ENCODE measurements around the gene MEIS1.

MEIS1 gene

GRCh38 chr2:66587216-66587615 is 152.3 kb downstream of the MEIS1 start:
- peak; percentile 11 for DNase-seq

DNA sequence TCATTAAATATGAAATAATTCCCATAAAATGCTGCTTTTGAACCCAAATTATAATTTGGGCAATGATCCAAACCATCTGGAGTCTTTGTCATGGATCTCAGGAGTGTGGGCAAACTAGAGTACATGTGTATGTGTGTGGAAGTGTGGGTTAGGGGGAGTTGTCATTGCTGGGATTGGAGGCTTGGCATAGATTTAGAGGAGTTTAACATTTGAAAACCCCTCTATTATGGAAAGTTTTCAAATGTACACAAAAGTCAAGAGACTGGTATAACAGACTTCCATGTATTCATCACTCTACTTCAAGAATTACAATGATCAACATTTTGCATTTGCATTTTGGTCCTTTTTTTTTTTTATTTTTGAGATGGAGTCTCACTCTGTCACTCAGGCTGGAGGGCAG is 159.1 kb downstream of the MEIS1 start:
- DNase-seq, result no peak

DNA sequence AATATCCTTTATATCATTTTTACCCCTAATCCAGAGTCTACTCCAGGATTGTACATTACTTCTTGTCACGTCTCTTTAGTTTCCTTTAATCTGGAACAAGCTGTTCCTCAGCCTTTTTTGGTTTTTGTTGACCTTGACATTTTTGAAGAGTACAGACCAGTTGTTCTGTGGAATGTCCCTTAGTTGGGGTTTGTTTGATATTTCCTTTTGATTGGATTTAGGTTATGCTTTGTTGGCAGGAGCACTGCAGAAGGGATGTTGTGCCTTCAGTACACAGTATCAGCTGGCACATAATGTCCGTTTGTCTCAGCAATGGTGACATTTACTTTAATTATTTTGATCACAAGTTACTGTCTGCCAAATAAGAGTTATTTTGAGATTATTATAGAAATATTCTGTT is 160.6 kb downstream of the MEIS1 start:
- no peak for DNase-seq

GRCh38 chr2:66596256-66596655 is 161.3 kb downstream of the MEIS1 start:
- DNase-seq, result no peak

DNA sequence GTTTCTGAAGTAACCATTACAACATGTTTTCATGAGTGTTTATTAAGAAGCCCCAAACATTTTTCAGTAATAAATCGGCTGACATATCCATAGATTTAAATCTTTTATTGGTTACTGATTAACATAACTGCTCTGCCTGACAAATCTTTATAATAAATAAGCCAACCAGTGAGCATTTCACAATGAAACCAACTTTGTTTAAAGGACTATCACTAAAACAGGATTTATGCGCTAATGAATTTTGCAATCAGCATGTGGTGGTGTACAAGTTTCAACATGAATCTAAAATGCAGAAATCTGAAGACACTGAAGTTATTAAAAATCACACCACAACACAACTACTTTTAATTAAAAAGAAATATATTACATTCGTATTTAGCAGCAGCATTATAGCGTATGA is 166.7 kb downstream of the MEIS1 start:
- no peak for DNase-seq

GRCh38 chr2:66602341-66602740 is 167.4 kb downstream of the MEIS1 start:
- no peak for DNase-seq

GRCh38 chr2:66604326-66604725 is 169.4 kb downstream of the MEIS1 start:
- DNase-seq, result no peak

DNA sequence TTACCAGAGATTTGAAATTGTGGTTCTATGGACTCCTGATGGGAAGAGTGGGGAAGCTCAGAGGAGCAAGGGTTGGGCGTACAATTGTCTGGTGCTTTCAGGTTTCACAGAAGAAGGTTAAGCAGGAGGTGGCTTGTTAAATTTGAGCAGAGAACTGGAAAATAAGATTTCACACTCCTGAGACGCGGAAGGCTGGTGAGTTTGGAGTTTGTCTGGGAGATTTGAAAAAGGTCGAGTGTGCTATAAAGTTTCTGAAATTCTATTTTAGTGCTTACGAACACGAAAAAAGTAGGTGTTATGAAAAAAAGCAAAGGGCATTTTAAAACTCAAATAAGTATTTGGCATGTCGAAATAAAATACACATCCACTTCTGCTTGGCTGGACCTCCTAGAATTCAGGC is 170.1 kb downstream of the MEIS1 start:
- DNase-seq, result no peak

DNA sequence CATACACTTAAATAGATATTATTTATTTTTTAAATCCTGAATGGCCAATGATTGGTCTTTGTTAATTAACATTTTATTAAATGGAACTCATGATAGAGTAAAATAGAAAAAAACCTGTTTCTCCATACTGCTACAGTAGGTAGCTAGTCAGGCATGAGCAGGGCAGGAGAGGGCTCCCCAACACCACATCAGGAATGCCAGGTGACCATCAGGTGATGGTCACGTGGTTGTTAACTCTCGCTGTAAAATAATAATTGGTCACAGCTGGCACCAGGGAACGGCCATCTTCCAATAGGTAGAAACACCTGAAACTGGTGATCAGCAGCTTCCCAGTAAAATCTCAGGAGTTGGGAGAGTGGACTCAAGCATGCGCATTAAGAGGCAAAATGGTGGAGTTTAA is 172.2 kb downstream of the MEIS1 start:
- no peak for DNase-seq

Data from NCI-H1092 treated with DMSO at 0.1 percent for 48 hours (cell line).